Measurements from ENCODE around the gene FXYD7. TPM values are rescaled to one million over a fixed set of nuclear protein-coding genes. Genes with fewer than 3 reads are reported as not detected.

The FXYD7 gene, protein sequence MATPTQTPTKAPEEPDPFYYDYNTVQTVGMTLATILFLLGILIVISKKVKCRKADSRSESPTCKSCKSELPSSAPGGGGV
- total RNA-seq (ENCODE audit: low replicate concordance): not detected in 2 replicates

DNA sequence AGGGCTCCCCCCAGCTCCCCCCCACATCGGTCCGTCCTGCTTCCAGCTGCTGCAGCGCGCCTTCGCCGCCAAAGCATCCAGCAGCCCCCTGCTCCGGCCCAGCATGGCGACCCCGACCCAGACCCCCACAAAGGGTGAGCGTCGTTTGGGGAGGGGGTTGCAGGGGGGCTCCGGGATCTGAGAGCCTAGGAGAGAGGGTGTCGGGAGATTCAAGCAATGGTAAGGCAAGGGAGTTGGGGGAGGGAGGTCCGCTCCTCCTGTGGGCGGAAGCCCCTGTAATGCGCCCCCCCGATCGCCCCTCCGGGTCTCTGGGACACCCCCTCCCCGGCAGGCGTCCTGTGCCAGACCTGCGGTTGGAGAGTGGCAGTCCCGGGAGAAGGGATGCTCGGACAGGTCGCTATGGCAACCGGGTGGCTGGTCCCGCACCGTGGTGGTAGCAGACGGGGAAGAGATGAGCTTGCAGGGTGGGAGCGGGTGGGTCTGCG is at the start of gene FXYD7:
Gene FXYD7 (plus strand): TSS at position 25 of the 485 bp plus-strand sequence. CDS start 79 bp downstream, at position 104.

DNA sequence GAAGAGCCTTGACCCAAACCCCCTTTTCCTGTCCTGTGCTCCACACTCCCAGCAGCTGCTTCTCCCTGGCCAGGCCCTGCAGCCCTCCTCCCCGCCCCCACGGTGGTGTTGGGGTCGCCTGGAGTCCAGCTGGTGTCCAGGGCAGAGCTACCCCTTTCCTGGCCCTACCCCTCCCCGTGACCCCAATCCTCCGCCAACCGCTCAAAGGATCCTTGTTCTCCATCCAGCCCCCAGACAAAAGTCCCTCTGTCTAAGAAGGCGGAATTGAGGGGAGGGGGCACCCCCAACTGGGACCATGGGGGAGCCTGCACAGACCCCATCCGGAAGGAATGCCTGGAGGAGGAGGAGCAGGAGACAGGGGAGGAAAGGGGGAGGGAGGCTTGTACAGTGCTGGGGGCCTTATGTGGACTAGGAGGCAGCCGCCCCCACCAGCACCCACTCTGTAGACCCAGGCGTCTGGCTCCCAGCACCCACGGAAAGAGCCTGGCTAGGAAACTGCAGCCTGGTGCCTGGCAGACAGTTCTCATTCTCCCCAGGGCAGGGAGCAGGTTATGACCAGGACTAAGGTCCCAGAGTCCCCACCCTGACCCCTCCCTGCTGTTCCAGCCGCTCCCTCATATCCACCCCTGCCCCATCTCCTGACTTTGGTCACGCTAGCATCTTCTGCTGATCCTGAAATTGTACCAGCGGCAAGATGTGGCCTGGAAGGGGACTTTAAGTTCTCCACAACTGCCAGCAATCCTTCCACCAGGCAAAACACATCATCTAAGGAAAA is 27.7 kb upstream of the FXYD7 start, which contains the start of gene FXYD3:
Gene FXYD3 (plus strand): TSS at position 647 of the 775 bp plus-strand sequence. CDS start 3,554 bp downstream, outside the sequence.

DNA sequence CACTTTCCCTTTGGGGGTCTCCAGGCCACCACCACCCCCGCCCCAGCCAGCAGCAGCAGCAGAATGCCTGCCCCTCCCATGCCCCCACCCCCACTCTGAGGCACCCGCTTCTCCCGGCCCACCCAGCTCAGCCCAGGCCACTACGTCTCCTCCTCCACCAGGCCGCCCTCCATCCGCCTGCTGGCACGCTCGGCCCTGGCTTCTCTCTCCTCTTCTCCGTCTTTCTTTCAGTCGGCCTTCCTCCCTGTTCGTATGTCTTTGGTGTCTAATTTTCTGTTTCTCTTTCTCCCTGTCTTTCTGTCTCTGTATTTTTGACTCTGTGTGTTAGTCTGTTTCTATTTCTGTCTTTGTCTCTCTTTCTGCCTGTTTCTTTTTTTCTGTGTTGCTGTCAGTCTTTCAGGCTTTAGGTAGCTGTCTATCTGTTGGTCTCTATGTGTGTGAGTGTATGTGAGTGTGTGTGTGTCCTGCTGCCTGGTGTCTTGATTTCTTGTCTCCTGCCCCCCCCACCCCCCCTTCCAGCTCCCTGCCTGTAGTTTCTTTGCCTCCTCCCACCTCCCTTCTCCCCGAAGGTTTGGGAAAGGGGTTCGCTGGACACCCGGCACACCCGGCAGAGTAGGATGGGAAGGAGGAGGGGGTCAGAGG is 8.3 kb upstream of the FXYD7 start, which contains the start of gene LGI4:
Gene LGI4 (minus strand): TSS at position 459 of the 642 bp plus-strand sequence. CDS start 379 bp downstream, at position 80.

DNA sequence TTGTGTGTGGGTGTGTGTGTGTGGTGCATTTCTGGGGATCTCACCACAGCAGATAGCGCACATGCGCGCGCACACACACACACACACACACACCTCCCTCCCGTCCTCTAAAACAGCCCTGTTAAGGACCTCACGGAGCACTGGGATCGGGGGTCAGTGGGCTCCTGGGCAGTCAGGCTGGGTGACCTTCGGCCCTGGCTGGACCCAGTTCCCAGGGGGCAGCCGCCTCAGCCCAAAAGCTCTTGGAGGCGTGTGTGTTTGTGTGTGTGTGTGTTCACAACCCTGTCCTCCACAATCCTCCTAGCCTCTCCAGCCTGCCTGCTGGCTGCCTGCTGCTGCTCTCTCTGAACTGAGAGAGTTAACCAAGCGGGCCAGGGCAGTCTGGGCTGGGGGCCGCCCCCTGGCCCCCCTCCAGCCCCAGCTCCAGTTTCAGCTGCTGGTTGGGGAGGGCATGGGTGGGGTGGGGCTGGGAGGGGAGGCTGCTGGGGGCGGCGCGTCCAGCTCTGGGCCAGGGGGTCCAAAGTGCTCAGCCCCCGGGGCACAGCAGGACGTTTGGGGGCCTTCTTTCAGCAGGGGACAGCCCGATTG is 4.7 kb upstream of the FXYD7 start, which contains the start of gene FXYD1:
Gene FXYD1 (plus strand): TSS at position 520 of the 588 bp plus-strand sequence. CDS start 1,256 bp downstream, outside the sequence.

DNA sequence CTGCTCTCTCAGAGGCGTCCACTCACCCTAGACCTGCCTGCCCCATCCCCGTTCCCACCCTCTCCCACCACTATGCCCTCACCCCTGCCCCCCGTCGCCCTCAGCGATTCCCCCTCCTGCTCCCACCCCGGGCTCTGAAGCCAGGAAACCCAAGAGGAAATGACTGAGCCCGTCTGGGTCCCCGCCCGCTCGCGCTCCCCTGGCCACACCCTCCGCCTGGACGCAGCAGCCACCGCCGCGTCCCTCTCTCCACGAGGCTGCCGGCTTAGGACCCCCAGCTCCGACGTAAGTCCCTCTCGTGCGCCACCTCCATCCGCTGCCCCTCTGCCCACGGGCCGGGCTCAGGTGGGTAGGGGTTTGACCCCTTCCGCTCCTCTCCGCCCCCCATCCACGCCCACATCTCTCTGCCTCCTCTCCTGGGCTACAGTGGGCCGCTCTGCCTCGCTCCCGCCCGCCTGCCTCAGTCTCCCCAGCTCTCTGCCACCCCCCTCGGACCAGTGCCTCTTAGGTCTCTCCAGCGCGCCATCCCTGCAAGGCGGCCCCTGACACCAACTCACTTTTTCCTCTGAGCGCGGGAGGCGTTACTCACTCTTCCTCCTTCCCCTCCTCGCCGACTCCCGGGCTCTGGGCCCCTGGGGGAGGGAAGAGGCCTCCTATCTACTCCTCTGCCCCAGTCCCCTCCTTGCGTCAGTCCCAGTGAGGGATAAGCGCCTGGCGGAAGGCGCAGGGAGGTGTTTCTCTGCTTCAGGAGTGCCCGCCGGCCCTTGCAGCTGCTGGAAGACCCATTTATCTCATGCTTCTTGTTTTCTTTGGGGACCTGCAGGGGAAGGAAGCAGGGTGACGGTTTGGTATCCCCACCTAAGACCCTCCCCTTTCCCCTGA is 11.7 kb downstream of the FXYD7 start, which contains the start of gene FXYD5:
Gene FXYD5 (plus strand): TSS at position 211 of the 882 bp plus-strand sequence. CDS start 816 bp downstream, outside the sequence.

Other genes starting within 250 kb of the FXYD7 start
- 2.6 and 2.8 TPM in 2 replicates for gene ZNF30, start 216.4 kb upstream of the FXYD7 start, total RNA-seq (ENCODE audit: low replicate concordance)
- gene ZNF792, start 179.0 kb upstream of the FXYD7 start, total RNA-seq (ENCODE audit: low replicate concordance): 4.8 TPM in 2 replicates
- 14.0 and 25.2 TPM in 2 replicates for gene GRAMD1A, start 142.9 kb upstream of the FXYD7 start, total RNA-seq (ENCODE audit: low replicate concordance)
- gene SCN1B, start 112.8 kb upstream of the FXYD7 start, total RNA-seq (ENCODE audit: low replicate concordance): 3.8 and 24.2 TPM in 2 replicates
- 0.12 TPM in 1 of 2 replicates, not detected in the other for gene HPN, start 101.5 kb upstream of the FXYD7 start, total RNA-seq (ENCODE audit: low replicate concordance)
- gene FXYD3, start 27.4 kb upstream of the FXYD7 start, total RNA-seq (ENCODE audit: low replicate concordance): not detected in 2 replicates
- 0.15 and 2.1 TPM in 2 replicates for gene LGI4, start 8.2 kb upstream of the FXYD7 start, total RNA-seq (ENCODE audit: low replicate concordance)
- 0.23 and 8.0 TPM in 2 replicates for gene FXYD1, start 4.4 kb upstream of the FXYD7 start, total RNA-seq (ENCODE audit: low replicate concordance)
- 13.3 and 18.9 TPM in 2 replicates for gene FXYD5, start 11.5 kb downstream of the FXYD7 start, total RNA-seq (ENCODE audit: low replicate concordance)
- not detected in 2 replicates for gene FAM187B, start 85.5 kb downstream of the FXYD7 start, total RNA-seq (ENCODE audit: low replicate concordance)
- gene LSR, start 105.7 kb downstream of the FXYD7 start, total RNA-seq (ENCODE audit: low replicate concordance): 0.45 TPM in 1 of 2 replicates, not detected in the other
- 44.9 and 91.6 TPM in 2 replicates for gene USF2, start 125.7 kb downstream of the FXYD7 start, total RNA-seq (ENCODE audit: low replicate concordance)
- 0.08 TPM in 1 of 2 replicates, not detected in the other for gene HAMP, start 139.3 kb downstream of the FXYD7 start, total RNA-seq (ENCODE audit: low replicate concordance)
- gene MAG, start 148.9 kb downstream of the FXYD7 start, total RNA-seq (ENCODE audit: low replicate concordance): 2.0 TPM in 1 of 2 replicates, not detected in the other
- gene CD22, start 185.9 kb downstream of the FXYD7 start, total RNA-seq (ENCODE audit: low replicate concordance): 0.70 and 0.98 TPM in 2 replicates
- not detected in 2 replicates for gene FFAR1, start 204.6 kb downstream of the FXYD7 start, total RNA-seq (ENCODE audit: low replicate concordance)
- gene FFAR3, start 215.2 kb downstream of the FXYD7 start, total RNA-seq (ENCODE audit: low replicate concordance): not detected in 2 replicates
- not detected in 2 replicates for gene GPR42, start 227.8 kb downstream of the FXYD7 start, total RNA-seq (ENCODE audit: low replicate concordance)

Measured in smooth muscle cell of the coronary artery (primary cell).